ENCODE data around the gene RER1. TPM values are rescaled to one million over a fixed set of nuclear protein-coding genes. Genes with fewer than 3 reads are reported as not detected.

RER1 gene
- total RNA-seq, 4 donors from 2014 or later, result 54.4 to 78.6 (median 69.8) TPM

- no peaks in the 10 kb centered on the region for H3K9me3 ChIP-seq
- TF ChIP-seq EP300 (IDR thresholded peaks at IDR 0.05) (no peak), POLR2AphosphoS5 (IDR thresholded peaks at IDR 0.05) (no peak), POLR2A (IDR thresholded peaks at IDR 0.05) (no peak)
- TF ChIP-seq, protein P1, sequence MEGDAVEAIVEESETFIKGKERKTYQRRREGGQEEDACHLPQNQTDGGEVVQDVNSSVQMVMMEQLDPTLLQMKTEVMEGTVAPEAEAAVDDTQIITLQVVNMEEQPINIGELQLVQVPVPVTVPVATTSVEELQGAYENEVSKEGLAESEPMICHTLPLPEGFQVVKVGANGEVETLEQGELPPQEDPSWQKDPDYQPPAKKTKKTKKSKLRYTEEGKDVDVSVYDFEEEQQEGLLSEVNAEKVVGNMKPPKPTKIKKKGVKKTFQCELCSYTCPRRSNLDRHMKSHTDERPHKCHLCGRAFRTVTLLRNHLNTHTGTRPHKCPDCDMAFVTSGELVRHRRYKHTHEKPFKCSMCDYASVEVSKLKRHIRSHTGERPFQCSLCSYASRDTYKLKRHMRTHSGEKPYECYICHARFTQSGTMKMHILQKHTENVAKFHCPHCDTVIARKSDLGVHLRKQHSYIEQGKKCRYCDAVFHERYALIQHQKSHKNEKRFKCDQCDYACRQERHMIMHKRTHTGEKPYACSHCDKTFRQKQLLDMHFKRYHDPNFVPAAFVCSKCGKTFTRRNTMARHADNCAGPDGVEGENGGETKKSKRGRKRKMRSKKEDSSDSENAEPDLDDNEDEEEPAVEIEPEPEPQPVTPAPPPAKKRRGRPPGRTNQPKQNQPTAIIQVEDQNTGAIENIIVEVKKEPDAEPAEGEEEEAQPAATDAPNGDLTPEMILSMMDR (IDR thresholded peaks at IDR 0.05), result no peak
- 87 to 100% methylated on average over 1 to 4 of the region's 8 CpGs for WGBS, 2 donors (ENCODE audit: low coverage in 1 of 2)
- no peak for ATAC-seq
- no peak overlapping the region for H3K4me3 ChIP-seq
- no peaks in the 10 kb centered on the region for H3K27me3 ChIP-seq
- no peaks in the 10 kb centered on the region for H3K4me1 ChIP-seq
- H3K27ac ChIP-seq, result no peak overlapping the region
- peaks cover 0 to 30% of the 10 kb centered on the region in 2 donors for H3K36me3 ChIP-seq
Observed at GRCh38 chr1:2368053-2368744, 23.4 kb upstream of the RER1 start.

DNA sequence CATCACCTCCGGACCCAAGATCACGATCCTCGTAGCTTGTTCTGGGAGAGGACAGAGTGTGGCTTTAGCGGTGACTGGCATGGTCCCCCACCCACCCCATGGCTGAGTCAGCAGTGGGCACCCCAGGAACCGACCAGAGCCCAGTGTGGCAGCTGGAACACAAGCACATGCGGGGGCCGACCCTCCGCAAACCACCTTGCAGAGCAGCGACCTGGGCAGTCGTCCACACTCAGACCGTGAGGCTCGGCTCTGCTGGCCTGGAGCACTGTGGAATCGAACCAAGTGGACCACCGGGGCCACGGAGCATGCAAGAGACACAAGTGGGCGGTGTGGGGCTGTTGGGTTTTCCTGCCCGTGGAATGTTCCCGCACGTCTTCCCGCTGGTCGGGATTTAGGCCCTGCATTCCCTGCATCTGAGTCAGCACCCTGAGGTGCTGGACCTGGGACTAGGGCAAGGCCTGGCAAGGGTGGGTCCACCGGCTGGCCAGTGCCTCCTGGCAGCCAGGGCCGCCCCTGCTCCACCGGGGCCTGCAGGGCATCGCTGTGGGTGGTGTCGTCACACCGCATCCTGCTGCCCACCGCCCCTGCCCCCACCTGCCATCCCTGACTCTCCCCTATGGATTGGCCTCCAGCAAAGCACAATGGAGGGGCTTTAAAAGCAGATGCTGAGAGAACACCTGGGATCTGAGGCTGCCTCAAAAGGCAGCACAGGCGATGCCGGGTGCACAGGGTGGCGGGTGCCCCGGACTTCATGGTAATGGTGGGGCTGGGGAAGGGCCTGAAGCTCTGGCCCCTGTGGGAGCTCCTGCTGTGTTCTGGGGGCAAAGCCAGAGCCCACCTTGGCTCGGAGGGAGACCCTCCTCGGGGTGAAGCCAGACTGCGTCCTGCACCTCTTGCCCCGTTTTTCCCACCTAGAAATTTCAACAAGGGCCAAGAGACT is 18.8 kb upstream of the RER1 start:
- Histone ChIP-seq H3K4me1 (no peaks in the 10 kb centered on the region), H3K27ac (no peak overlapping the region), H3K9me3 (no peaks in the 10 kb centered on the region), H3K36me3 (peaks cover 0 to 34% of the 10 kb centered on the region in 2 donors), H3K4me3 (no peak overlapping the region), H3K27me3 (no peaks in the 10 kb centered on the region)
- ATAC-seq, result no peak
- TF ChIP-seq EP300 (IDR thresholded peaks at IDR 0.05) (no peak), POLR2AphosphoS5 (IDR thresholded peaks at IDR 0.05) (no peak), POLR2A (IDR thresholded peaks at IDR 0.05) (no peak)
- TF ChIP-seq, protein P1 (IDR thresholded peaks at IDR 0.05), result no peak
- WGBS, 2 donors (ENCODE audit: low coverage in 1 of 2), result 100% methylated on average over 1 of the region's 36 CpGs; no CpG with 5 or more reads in 1 of the 2 donors

DNA sequence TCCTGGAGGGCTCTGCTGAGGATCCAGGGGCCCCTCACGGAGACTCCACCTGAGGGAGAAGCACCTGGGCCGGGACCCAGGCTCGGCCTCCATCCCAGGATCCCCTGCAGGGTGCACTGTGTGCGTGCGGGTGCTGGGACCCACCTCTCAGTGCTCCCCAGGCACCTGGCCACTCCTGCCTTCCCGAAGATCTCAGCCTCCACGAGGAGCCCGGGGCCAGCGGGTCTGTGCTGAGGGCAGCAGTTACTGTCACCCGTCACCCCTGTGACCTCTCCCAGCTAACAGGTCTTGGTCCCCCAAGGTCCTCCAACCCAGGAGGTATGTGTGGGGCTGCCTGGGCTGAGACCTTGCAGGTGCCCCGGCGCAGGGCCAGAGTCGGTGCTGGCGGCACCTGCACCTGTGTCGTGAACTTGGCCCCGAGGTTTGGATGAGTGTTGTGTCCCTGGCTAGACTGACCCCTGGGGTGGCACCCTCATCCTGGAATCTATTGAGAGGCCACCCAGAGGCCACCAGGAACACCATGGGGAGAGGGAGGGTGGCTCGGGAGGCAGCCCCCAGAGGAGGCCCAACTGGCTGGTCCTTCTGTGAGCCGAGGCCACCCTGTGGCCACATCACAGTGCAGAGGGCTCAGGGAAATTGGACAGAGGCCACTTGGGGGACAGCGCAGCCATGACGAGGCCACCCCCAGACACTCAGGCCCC is 17.9 kb upstream of the RER1 start:
- 73% methylated on average over 3 of the region's 20 CpGs; no CpG with 5 or more reads in 1 of the 2 donors for WGBS, 2 donors (ENCODE audit: low coverage in 1 of 2)
- Histone ChIP-seq H3K9me3 (no peaks in the 10 kb centered on the region), H3K27me3 (no peaks in the 10 kb centered on the region), H3K36me3 (peaks cover 0 to 37% of the 10 kb centered on the region in 2 donors), H3K27ac (no peak overlapping the region), H3K4me3 (no peak overlapping the region), H3K4me1 (no peaks in the 10 kb centered on the region)
- no peak for ATAC-seq
- TF ChIP-seq, protein P1 (IDR thresholded peaks at IDR 0.05), result no peak
- TF ChIP-seq EP300 (IDR thresholded peaks at IDR 0.05), result no peak
- no peak for TF ChIP-seq POLR2A (IDR thresholded peaks at IDR 0.05)

DNA sequence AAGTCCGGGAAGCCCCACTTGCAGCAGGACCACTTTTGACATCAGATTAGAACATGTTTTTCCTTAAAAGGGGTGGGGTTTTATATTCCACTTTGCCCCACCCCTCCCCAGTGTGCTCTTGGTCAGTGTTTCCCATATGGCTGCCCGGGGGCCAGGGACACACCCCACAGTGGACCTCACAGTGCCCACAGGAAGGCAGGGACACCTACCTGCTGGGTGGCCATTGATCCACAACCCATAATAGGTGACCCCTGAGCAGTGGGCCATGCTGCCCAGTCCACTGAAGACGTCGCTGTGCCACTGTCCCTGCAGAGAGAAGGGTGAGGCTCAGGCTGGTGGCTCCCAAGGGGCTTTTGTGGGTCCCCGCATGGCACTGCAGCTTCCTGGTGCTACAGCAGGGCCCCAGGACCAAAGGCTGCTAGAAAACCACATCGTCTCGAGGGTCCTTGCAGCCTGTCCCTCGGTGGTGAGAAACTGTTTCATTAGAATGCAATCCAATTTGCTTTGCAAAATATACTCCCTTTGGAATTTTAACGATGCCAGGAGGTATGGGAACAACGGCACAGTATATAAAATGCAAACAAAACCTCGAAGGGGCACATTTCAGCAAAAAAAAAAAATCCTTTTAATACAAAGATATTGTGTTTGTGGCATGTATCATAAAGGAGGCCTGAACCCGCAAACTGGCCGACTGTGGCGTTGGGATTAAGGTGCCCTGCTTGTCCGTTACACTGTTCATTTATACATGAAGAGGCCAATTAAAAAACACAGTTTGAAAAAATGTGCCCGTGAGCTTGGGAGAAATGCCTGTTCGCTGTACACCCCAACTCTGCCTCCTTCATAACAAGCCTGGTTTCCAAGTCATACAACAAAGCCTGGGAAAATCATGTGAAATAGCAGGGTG is 17.1 kb upstream of the RER1 start:
- Histone ChIP-seq H3K4me1 (no peaks in the 10 kb centered on the region), H3K36me3 (peaks cover 0 to 36% of the 10 kb centered on the region in 2 donors), H3K27me3 (no peaks in the 10 kb centered on the region), H3K4me3 (no peak overlapping the region), H3K9me3 (no peaks in the 10 kb centered on the region), H3K27ac (no peak overlapping the region)
- TF ChIP-seq EP300 (IDR thresholded peaks at IDR 0.05) (no peak), POLR2A (IDR thresholded peaks at IDR 0.05) (no peak), POLR2AphosphoS5 (IDR thresholded peaks at IDR 0.05) (no peak)
- TF ChIP-seq, protein P1 (IDR thresholded peaks at IDR 0.05), result no peak
- no peak for ATAC-seq
- 87 to 88% methylated on average over 10 to 11 of the region's 17 CpGs for WGBS, 2 donors (ENCODE audit: low coverage in 1 of 2)
